GM18505 (cell line): ENCODE results near the gene ABCB6.
"Not testable (repeated sequence)": the region's sequence is repeated elsewhere in the genome, so short reads cannot be mapped to it uniquely, and the experiment has no call there.

Source experiments
- ATAC-seq: cut with Tn5 transposase; IDR thresholded peaks from one replicate; pipeline ENCODE4 v1.9.1; 2021; ENCODE audit not compliant: unreplicated experiment
- POLR2A ChIP-seq: IDR thresholded peaks from 4 replicates; pipeline ENCODE4 v1.6.1; 2011; ENCODE audit warnings: borderline replicate concordance; ENCODE audit not compliant: insufficient read depth, insufficient read length; ENCODE audit errors: extremely low read depth

The ABCB6 gene

DNA sequence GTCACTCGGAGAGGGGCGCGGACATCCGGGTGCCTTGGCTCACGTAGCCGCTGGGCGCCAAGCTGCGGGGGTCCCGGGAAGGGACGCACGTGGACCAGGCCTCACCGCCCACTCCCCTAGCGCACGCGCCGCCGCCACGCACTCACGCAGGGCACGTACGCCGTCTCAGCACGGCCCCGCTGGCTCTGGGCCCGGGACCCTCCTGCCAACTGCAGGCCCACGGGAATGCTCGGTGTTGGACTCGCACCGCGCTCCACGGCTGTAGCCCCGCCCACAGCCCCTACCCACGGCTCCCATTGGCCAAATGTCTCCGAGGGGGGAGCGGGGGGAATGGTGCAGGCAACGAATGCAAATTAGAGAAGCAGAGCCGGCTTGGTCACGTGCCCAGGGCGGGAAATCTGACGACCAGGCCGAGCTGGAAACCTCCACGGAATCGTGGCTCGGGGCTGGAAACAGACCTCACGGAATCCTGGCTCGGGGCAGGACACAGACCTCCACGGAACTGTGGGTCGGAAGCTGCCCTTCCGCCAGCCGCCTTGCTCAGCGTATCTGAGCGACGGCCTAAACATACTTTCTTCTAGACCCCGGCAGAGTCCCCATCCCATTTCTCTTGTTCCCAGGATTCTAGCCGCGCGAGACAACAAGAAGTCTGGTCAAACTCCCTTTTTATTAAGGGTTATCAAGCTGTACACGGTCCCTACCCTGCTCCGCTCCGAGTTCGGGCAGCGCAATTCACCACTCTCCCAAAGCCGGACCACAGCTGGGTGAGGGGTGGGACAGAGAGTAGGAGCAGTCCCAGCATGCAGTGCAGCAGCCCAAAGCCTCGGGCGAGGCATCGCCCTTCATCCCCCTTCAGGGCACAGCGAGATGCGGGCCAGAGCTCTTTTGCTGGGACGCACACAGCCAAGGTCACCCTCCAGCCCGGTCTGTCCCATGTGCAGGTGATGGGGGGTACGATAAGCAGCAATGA lies at the start of gene ABCB6:
TSS of gene ABCB6 (minus strand) at position 227 of the 970 bp plus-strand sequence. CDS start 285 bp downstream, outside the sequence.
- peak; percentile 84 for ATAC-seq
- TF ChIP-seq POLR2A = peak; percentile 72

DNA sequence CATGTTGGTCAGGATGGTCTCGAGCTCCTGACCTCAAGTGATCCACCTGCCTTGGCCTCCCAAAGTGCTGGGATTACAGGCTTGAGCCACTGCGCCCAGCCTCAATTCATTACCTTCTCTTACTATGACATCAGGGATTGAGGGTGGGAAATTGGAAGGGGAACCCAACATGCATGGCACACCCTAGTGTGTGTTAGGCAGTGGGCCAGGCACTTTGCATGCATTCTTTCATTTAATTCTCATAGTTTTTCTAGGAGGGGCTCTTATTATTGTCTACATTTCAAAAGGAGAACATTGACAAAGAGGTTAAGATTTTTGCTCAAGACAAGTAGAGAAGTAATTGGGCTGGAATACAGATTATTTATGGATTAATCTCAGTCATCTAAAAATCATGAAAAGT lies 49.5 kb upstream of the ABCB6 start:
- no peak for ATAC-seq
- no peak for TF ChIP-seq POLR2A

DNA sequence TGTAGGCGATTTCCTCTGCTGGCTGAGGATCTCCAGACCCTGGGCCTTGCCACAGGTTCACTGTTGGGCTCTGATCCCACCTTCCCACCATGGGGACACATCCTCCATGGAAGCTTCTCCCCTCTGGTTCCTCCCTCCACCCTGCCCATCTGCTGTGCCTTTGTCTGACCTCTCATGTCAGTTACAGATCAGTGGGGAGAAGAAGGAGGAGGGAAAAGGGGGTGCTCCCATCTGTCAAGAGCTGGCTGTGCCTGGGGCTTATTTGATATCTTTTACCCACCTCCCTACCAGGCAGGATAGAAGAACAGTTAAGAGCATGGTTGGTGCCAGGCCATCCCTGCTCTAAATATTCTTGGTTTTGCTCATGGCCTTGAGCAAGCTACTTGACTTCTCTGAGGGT lies 48.1 kb upstream of the ABCB6 start:
- no peak for TF ChIP-seq POLR2A
- ATAC-seq = no peak

DNA sequence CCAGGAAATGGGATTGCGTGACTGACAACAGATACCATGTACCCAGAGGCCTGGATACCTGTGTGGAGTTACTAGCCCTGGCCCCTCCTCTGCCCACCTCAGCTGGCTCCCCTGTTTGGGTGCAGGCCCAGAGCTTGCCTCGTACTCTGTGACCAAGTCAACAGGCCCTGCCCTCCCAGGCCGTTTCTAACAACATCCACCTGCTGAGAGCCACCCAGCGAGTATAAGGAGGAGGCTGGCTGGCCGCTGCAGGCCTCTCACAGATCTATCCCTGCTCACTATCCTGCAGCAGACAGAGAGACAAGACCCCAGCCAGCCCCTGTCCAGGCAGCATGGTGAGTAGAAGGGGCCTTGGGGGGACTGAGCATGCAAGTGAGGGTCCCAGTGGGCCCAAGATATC lies 47.5 kb upstream of the ABCB6 start:
- TF ChIP-seq POLR2A = no peak
- ATAC-seq = no peak

DNA sequence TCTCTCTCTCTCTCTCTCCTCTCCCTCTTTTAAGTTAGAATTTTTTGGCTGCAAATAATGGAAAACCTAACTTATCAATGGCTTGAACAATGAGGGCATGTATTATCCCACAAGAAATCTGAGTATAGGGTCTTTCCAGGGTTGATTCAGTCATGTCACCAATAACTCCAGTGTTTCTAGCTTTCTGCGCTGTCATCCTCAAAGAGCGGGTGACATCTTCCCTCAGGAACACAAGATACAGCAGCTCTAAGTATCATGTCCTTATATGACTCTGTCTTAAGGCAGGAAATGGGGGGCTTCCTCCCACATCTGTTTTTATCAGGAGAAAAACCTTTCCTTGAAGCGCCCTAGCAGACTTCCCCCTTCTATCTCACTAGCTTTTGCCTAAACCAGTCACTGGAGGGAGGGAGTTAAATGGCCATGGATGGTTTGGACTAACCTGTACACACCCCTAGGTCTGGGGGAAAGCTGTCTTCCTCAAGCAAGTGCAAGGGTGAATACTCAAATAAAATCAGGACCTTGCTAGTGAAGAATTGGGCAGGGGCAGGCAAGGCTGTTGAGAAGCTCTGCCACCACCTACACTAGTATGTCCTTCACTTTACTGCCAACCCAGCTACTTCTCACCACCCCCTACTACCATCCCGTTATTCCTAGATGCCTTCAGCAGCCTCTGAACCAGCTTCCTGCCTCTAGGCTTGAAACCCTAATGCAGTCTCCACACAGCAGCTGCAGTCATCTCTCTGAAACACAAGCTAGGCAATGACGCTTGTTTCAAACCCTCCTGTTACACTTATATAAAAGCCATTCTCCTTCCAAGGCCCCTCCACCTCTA lies 42.5 kb upstream of the ABCB6 start:
- no peak for TF ChIP-seq POLR2A
- no peak for ATAC-seq

DNA sequence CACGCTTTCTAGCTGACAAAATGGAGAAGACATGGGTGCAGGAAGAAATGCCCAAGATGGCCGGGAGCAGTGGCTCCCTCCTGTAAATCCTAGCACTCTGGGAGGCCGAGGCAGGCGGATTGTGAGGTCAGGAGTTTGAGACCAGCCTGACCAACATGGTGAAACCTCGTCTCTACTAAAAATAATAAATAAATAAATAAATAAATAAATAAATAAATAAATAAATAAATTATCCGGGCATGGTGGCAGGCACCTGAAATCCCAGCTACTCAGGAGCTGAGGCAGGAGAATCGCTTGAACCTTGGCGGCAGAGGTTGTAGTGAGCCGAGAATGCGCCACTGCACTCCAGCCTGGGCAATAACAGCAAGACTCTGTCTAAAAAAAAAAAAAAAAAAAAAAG lies 40.2 kb upstream of the ABCB6 start:
- not testable (repeated sequence) for ATAC-seq

DNA sequence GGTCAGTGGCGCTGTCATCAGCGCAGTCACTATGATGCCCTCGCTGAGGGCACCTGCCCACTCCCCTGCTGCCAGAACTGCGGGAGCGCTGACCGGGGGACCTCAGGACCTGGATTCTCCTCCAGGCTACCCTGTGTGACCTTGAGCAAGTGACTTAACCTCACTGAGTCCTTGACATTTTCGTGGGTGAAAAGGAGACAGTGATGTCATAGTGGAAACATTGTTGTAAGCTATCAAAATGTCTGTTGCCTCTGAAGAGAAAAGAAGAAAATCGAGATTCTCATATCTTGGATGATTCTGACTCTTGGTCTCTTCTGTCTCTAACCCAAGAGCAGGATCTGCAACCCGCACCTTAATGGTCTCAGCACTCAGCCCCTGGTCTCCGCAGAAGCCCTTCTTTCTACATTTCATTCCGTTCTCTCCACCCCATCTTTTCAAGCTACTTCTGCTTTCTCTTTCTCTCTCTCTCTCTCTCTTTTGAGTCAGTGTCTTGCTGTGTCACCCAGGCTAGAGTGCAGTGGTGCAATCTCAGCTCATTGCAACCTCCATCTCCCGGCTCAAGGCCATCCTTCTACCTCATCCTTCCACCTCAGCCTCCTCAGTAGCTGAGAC lies 35.9 kb upstream of the ABCB6 start:
- no peak for TF ChIP-seq POLR2A
- no peak for ATAC-seq

DNA sequence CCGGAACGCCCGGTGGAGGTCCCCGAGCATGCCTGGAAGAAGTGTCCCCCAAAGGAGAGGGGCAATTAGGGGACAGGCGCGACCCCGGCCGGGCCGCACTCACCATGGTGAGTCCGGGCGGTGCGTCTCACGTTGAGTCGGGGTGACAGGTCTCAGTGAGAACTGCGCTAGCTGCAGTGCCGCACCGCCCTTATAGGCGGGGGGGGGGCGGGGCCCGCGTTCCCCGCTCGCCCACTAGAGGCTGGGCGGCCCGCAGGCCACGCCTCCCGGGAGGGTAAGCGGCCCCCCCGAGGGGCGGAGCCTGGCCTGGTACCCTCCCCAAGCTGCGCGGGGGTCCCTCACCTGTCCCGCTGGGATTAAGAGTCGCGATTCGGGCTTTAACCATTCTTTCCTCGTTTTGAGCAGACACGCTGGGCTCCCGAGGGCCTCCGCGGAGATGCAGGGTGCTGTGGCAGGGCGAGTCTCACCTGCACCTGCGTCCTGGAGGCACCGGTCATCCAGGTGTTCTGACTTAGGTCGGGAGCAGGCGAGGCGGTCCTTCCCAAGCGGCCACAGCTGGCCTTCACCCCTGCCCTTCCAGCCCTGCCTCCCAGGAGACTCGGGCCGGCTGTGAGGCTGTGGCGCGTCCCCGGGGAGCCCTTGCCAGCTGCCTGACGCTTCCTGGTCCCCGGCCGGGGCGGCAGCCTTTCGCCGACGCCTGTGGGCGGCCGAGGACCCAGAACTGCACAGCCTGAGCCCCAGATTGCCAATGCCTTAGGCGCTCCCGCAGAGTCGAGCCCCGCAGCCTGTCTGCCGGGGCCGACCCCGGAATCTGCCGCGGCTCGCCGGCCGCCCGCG lies 35.2 kb upstream of the ABCB6 start, which contains the start of gene TUBA4A:
TSS of gene TUBA4A (minus strand) at position 166 of the 837 bp plus-strand sequence. CDS start at position 106, 60 bp downstream.
- ATAC-seq = peak; percentile 50
- peak; percentile 99 for TF ChIP-seq POLR2A

DNA sequence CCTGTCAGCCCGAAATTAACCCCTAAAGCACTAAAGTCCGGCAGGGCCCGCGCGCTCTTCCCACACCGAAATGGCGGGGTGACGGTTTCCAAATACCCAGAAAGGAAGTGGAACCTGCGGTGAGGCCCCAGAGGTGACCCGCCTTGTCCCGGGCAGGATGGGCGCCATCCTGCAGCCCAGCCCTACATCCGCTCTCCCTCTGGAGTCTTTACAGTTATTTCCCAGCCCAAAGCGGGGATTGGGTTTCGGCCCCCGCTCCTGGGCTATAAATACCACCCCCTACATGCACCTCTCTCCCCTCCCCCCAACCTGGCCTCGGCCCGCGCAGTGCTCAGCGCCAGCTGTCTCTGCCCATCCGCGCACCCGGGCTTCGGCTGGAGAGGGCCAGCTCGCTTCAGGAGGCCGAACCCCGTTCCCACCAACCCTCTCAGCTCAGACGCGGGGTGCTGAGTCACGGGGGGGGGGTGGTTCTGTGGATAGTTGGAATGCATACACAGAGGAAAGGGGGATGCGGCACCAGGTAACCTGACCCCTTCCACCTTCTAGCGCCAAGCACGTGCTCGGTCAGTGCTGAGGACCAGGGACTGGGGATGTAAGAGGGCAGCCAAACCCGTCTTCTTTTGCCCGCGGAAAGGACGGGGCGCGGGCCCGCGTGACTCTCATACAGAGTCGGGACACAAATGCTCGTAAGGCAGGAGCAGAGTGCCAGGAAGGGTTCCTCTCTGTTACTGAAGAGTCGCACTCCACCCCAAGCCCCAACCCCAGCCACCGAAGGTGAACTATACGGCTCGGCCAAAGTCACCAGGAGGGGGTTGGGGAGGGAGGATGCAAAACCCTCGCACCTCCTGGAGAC lies 34.4 kb upstream of the ABCB6 start, which contains the start of gene TUBA4B:
TSS of gene TUBA4B (plus strand) at position 344 of the 853 bp plus-strand sequence. CDS start at position 509, 165 bp downstream.
- no peak for ATAC-seq
- TF ChIP-seq POLR2A = peak; percentile 40

DNA sequence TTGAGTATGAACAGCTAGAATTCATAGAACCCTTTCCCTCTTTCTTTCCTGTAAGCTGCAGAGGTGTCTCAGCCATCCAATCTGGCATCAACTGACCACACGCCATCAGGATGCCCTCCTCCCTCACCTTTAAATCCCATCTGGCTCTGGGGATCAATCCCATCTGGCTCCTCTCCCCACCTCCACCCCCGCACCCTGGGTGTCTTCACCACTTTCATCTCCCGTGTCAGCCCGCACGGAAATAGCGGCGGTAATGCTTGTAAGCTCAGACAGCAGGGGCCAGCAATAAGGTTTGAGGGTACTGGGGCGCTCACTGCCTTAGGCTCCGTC lies 33.8 kb upstream of the ABCB6 start:
- TF ChIP-seq POLR2A = no peak

DNA sequence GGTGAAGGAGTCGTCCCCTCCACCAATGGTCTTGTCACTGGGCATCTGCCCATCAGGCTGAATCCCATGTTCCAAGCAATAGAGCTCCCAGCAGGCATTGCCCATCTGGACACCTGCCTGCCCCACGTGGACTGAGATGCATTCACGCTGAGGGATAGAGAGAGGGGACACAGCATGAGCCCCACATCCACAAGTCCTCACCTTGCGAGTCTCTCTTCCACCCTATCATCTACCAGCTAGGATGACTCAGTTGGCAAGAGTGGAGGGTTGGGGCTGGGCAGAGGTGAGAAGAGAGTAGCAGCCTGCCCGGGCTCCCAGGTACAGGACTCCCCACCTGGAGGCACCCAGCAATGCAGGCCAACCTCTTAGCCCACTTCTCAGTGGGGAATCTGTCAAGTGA lies 33.3 kb upstream of the ABCB6 start:
- no peak for TF ChIP-seq POLR2A
- ATAC-seq = no peak

More for the DNA sequence above, 33.8 kb upstream of the ABCB6 start:
- no peak for ATAC-seq
